A549 (cell line): ENCODE data around the gene ARHGEF16. TPM values are rescaled to one million over a fixed set of nuclear protein-coding genes. Genes with fewer than 3 reads are reported as not detected.

ENCODE experiments used
- ATAC-seq, 2 experiments: fragments of 200-7000 bp in 1 of 2; fragments of >200 bp in 1 of 2; cut with Nextera tagmentation in 1 of 2; cut with Tn5 transposase in 1 of 2; 3 replicates each; pipeline versions ENCODE4 v1.8.0 to v1.9.1; 2018 to 2020; ENCODE audit warnings: mild to moderate bottlenecking in 1 of 2, moderate library complexity in 1 of 2
- CTCF ChIA-PET: fragments of 300-600 bp; sonication (Branson Sonifier 250); formaldehyde crosslinking; extraction: SDS; loops from one replicate; lab custom pipeline; 2021; ENCODE audit warnings: antibody characterized with exemption, inconsistent platforms; lab: Yijun Ruan, JAX
- POLR2A ChIA-PET: fragments of 350-600 bp; formaldehyde crosslinking; extraction: SDS; loops from one replicate; lab custom pipeline; 2021; ENCODE audit warnings: antibody characterized with exemption, inconsistent platforms; lab: Yijun Ruan, JAX
- DNase-seq, 2 experiments: peaks; one replicate each; pipeline versions ENCODE4 v3.0.0 to v3.0.0-alpha.2; 2011 to 2016; ENCODE audit warnings: low read depth in 1 of 2, low spot score in 1 of 2
- FAIRE-seq: peaks from 2 replicates; lab custom pipeline; 2011; peaks lifted over from hg19 to GRCh38; lab: Jason Lieb, UNC
- H3K27ac ChIP-seq, 2 experiments: fragments of >200 bp; sonication (Bioruptor Twin); formaldehyde crosslinking; 3 replicates each; pipeline ENCODE4 v1.5.1; 2016 to 2017
- H3K4me1 ChIP-seq: fragments of >200 bp; sonication (Bioruptor Twin); formaldehyde crosslinking; 3 replicates; pipeline ENCODE4 v1.6.1; 2016
- H3K4me2 ChIP-seq: fragments of >200 bp; sonication (Bioruptor Twin); formaldehyde crosslinking; 3 replicates; pipeline ENCODE4 v1.6.1; 2016
- H3K4me3 ChIP-seq: fragments of >200 bp; sonication (Bioruptor Twin); formaldehyde crosslinking; 3 replicates; pipeline ENCODE4 v1.5.1; 2016
- H3K9me3 ChIP-seq: fragments of >200 bp; sonication (Bioruptor Twin); formaldehyde crosslinking; 3 replicates; pipeline ENCODE4 v1.6.1; 2016
- ATOH8 ChIP-seq: fragments of 250-450 bp; sonication (Bioruptor Pico); IDR thresholded peaks from 2 replicates; pipeline ENCODE4 v1.5.0; 2020; ENCODE audit warnings: low read depth, mild to moderate bottlenecking, moderate library complexity
- CBX8 ChIP-seq: fragments of 200-600 bp; sonication (generic); IDR thresholded peaks from 2 replicates; pipeline ENCODE4 v1.6.1; 2016
- ELK1 ChIP-seq: fragments of 150-350 bp; IDR thresholded peaks from 2 replicates; pipeline ENCODE4 v1.6.1; 2014; ENCODE audit warnings: low read depth, mild to moderate bottlenecking, low read length
- ESRRA ChIP-seq: fragments of 150-350 bp; IDR thresholded peaks from 2 replicates; pipeline ENCODE4 v1.6.1; 2014; ENCODE audit warnings: mild to moderate bottlenecking, low read length, borderline replicate concordance
- FOSL2 ChIP-seq, 2 experiments: fragments of 450-650 bp in 1 of 2; fragments of >200 bp in 1 of 2; sonication (Bioruptor Twin) in 1 of 2; formaldehyde crosslinking; IDR thresholded peaks; 2 replicates each; pipeline versions ENCODE4 v1.5.0 to v1.6.1; 2016 to 2020; ENCODE audit warnings: mild to moderate bottlenecking in 1 of 2, moderate library complexity in 1 of 2
- FOXS1 ChIP-seq: fragments of 250-450 bp; sonication (Bioruptor Pico); IDR thresholded peaks from 2 replicates; pipeline ENCODE4 v1.5.0; 2020; ENCODE audit warnings: mild to moderate bottlenecking, moderate library complexity
- GATA3 ChIP-seq: IDR thresholded peaks from 2 replicates; pipeline ENCODE4 v1.6.1; 2012; ENCODE audit warnings: borderline replicate concordance
- HDAC2 ChIP-seq: fragments of 200-600 bp; sonication (generic); IDR thresholded peaks from 2 replicates; pipeline ENCODE4 v1.6.1; 2016
- HEYL ChIP-seq: fragments of 250-450 bp; sonication (Bioruptor Pico); IDR thresholded peaks from 2 replicates; pipeline ENCODE4 v1.8.0; 2021; ENCODE audit warnings: mild to moderate bottlenecking, moderate library complexity
- HMGXB4 ChIP-seq: fragments of 250-450 bp; sonication (Bioruptor Pico); IDR thresholded peaks from 2 replicates; pipeline ENCODE4 v1.5.0; 2021; ENCODE audit warnings: mild to moderate bottlenecking, moderate library complexity, borderline replicate concordance
- HOXB13 ChIP-seq: fragments of 250-450 bp; sonication (Bioruptor Pico); IDR thresholded peaks from 2 replicates; pipeline ENCODE4 v1.5.0; 2020; ENCODE audit warnings: low read depth, mild to moderate bottlenecking, moderate library complexity
- HOXB5 ChIP-seq: fragments of 250-450 bp; sonication (Bioruptor Pico); IDR thresholded peaks from 2 replicates; pipeline ENCODE4 v1.5.0; 2020; ENCODE audit warnings: mild to moderate bottlenecking, moderate library complexity
- JUN ChIP-seq, 2 experiments: fragments of >200 bp; sonication (Bioruptor Twin); formaldehyde crosslinking; IDR thresholded peaks; 2 replicates in 1 of 2; 3 replicates in 1 of 2; pipeline ENCODE4 v1.6.1; 2016 to 2017
- JUNB ChIP-seq: fragments of >200 bp; sonication (Bioruptor Twin); formaldehyde crosslinking; IDR thresholded peaks from 2 replicates; pipeline ENCODE4 v1.6.1; 2016
- KDM5A ChIP-seq: fragments of 200-600 bp; sonication (generic); IDR thresholded peaks from 2 replicates; pipeline ENCODE4 v1.6.1; 2016; ENCODE audit warnings: antibody characterized with exemption, mild to moderate bottlenecking
- MAZ ChIP-seq: fragments of 150-350 bp; IDR thresholded peaks from 2 replicates; pipeline ENCODE4 v1.6.1; 2014; ENCODE audit warnings: antibody characterized with exemption, low read depth, low read length, borderline replicate concordance
- NFE2L2 ChIP-seq: fragments of 150-350 bp; conservative IDR thresholded peaks from 2 replicates; pipeline ENCODE4 v1.6.1; 2014; ENCODE audit warnings: low read length
- NPAS2 ChIP-seq: fragments of 250-450 bp; sonication (Bioruptor Pico); IDR thresholded peaks from 2 replicates; pipeline ENCODE4 v1.8.0; 2022; ENCODE audit warnings: mild to moderate bottlenecking, moderate library complexity, borderline replicate concordance
- PBX3 ChIP-seq: IDR thresholded peaks from 2 replicates; pipeline ENCODE4 v1.6.1; 2012
- POLR2AphosphoS2 ChIP-seq: conservative IDR thresholded peaks from 2 replicates; pipeline ENCODE4 v1.6.1; 2012; ENCODE audit warnings: low read length, improper control_type of control experiment, inconsistent platforms
- RAD21 ChIP-seq, 2 experiments: fragments of >200 bp in 1 of 2; sonication (Bioruptor Twin) in 1 of 2; formaldehyde crosslinking in 1 of 2; IDR thresholded peaks in 1 of 2; conservative IDR thresholded peaks in 1 of 2; 2 replicates in 1 of 2; 3 replicates in 1 of 2; pipeline ENCODE4 v1.6.1; 2012 to 2018; ENCODE audit warnings: inconsistent platforms in 1 of 2
- RNF2 ChIP-seq: fragments of 200-600 bp; sonication (generic); IDR thresholded peaks from 2 replicates; pipeline ENCODE4 v1.6.1; 2016; ENCODE audit warnings: low read depth, mild to moderate bottlenecking, antibody characterized with exemption, moderate library complexity, borderline replicate concordance
- SREBF2 ChIP-seq: fragments of 450-650 bp; IDR thresholded peaks from 2 replicates; pipeline ENCODE4 v1.6.1; 2014; ENCODE audit warnings: mild to moderate bottlenecking, moderate library complexity
- TFCP2L1 ChIP-seq: fragments of 250-450 bp; sonication (Bioruptor Pico); IDR thresholded peaks from 2 replicates; pipeline ENCODE4 v1.5.0; 2021; ENCODE audit warnings: mild to moderate bottlenecking
- TP53 ChIP-seq: fragments of 250-450 bp; sonication (Bioruptor Pico); IDR thresholded peaks from 2 replicates; pipeline ENCODE4 v1.5.0; 2021; ENCODE audit warnings: mild to moderate bottlenecking, moderate library complexity
- ZC3H11A ChIP-seq: fragments of 450-650 bp; IDR thresholded peaks from 2 replicates; pipeline ENCODE4 v1.6.1; 2014; ENCODE audit warnings: antibody characterized with exemption, mild to moderate bottlenecking
- ZNF302 ChIP-seq: fragments of 250-450 bp; sonication (Bioruptor Pico); IDR thresholded peaks from 2 replicates; pipeline ENCODE4 v1.9.0; 2021; ENCODE audit warnings: inconsistent platforms, mild to moderate bottlenecking, moderate library complexity
- WGBS: methylation state at CpG from one replicate; pipeline ENCODE4 v1.1.6; 2017; ENCODE audit errors: missing lambda C conversion rate; 5-methylcytosine and 5-hydroxymethylcytosine counted together
- polyA plus RNA-seq, 4 experiments: library from polyadenylated mRNA; depleted of rRNA in 3 of 4; stranded (reverse); fragments of >200 nt; fragmentation: RNase III in 1 of 4; extraction: RNeasy Plus Mini Kit Qiagen cat#74134 plus additional on column Dnase treatment in 1 of 4; gene quantifications; 2 replicates in 3 of 4; 3 replicates in 1 of 4; pipeline ENCODE4 v1.2.3, GENCODE V29; 2011 to 2017

ARHGEF16 gene
- polyA plus RNA-seq, 2 of the 4 experiments (the other 2 are of a cell fraction), result 1.4 to 3.2 TPM

- no peak for FAIRE-seq
- H3K27ac ChIP-seq, result no peak overlapping the region
- 86% methylated on average over 15 of the region's 21 CpGs for WGBS
- peaks cover 16% of the 10 kb centered on the region for H3K4me1 ChIP-seq
- POLR2A ChIA-PET, result no interaction called here
- no peak for ATAC-seq
- H3K4me3 ChIP-seq, result no peak overlapping the region
- H3K9me3 ChIP-seq, result no peaks in the 10 kb centered on the region
- TF ChIP-seq MAZ (no peak), RAD21 (conservative IDR thresholded peaks at IDR 0.05 in 1 of 2, IDR thresholded peaks at IDR 0.05 in 1 of 2) (no peak), NFE2L2 (no peak), HOXB13 (CRISPR knock-in tag) (no peak), NPAS2 (CRISPR knock-in tag) (no peak), ESRRA (no peak), SREBF2 (no peak), ZC3H11A (no peak), GATA3 (no peak), JUNB (no peak), TFCP2L1 (CRISPR knock-in tag) (no peak), FOXS1 (no peak), POLR2AphosphoS2 (no peak), ELK1 (no peak), HMGXB4 (CRISPR knock-in tag) (no peak), ATOH8 (CRISPR knock-in tag) (no peak), HEYL (no peak), HDAC2 (no peak), HOXB5 (CRISPR knock-in tag) (no peak)
- CTCF ChIA-PET, result interaction anchor here (1.7 to 9.5 kb wide), 3 partner anchors 8 to 139 kb away, joined by 6 to 77 read pairs (median 8); no protein-coding TSS in a partner anchor
- no peak for DNase-seq
- H3K4me2 ChIP-seq, result no peak overlapping the region
These were observed 25.9 kb downstream of the ARHGEF16 start for GRCh38 chr1:3480369-3480719.

GRCh38 chr1:3481046-3481445, 26.6 kb downstream of the ARHGEF16 start:
- H3K27ac ChIP-seq, result no peak overlapping the region; a peak in 1 of 6 replicates
- ATAC-seq (no peak), FAIRE-seq (no peak), DNase-seq (no peak)
- TF ChIP-seq NFE2L2 (no peak), JUN (IDR thresholded peaks at IDR 0.05) (no peak), FOSL2 (IDR thresholded peaks at IDR 0.05) (no peak), FOSL2 (CRISPR knock-in tag; IDR thresholded peaks at IDR 0.05) (no peak), HOXB13 (CRISPR knock-in tag) (no peak), PBX3 (no peak), TP53 (no peak), RNF2 (no peak), KDM5A (no peak), ZNF302 (no peak), CBX8 (no peak)
- H3K4me1 ChIP-seq, result peaks cover 16% of the 10 kb centered on the region
- no peak overlapping the region for H3K4me2 ChIP-seq
- 82% methylated on average over 8 of the region's 15 CpGs for WGBS
- no peak overlapping the region for H3K4me3 ChIP-seq
- H3K9me3 ChIP-seq, result no peaks in the 10 kb centered on the region
- POLR2A ChIA-PET, result interaction anchor here (1.2 kb wide), 1 partner anchor 28 kb away, joined by 3 read pairs; no protein-coding TSS in a partner anchor
- CTCF ChIA-PET, result interaction anchor here (1.7 to 9.5 kb wide), 4 partner anchors 9 to 139 kb away, joined by 6 to 77 read pairs (median 8); no protein-coding TSS in a partner anchor
